ENCODE results near the gene GSPT1. TPM values are rescaled to one million over a fixed set of nuclear protein-coding genes. Genes with fewer than 3 reads are reported as not detected.

Gene GSPT1
- total RNA-seq, 1 experiment from 2014 or later, result 216 TPM

GRCh38 chr16:11843861-11844260 lies 71.9 kb downstream of the GSPT1 start:
- no peaks in the 10 kb centered on the region for H3K27me3 ChIP-seq (replicated peaks; ENCODE audit: insufficient read depth, low read depth, low read length, poor library complexity)
- no peak overlapping the region for H3K4me3 ChIP-seq (ENCODE audit: low read depth, low read length, poor library complexity, severe bottlenecking)
- intact Hi-C loops (cut with micrococcal nuclease; ENCODE audit: unreplicated experiment), result no loop called here
- peaks cover 96% of the 10 kb centered on the region for H3K36me3 ChIP-seq (ENCODE audit: insufficient read depth, low read length, poor library complexity, severe bottlenecking)
- DNase-seq (ENCODE audit: low spot score), result no peak
- no peaks in the 10 kb centered on the region for H3K9me3 ChIP-seq (ENCODE audit: low read depth, low read length, poor library complexity, severe bottlenecking)
- peaks cover under 1% of the 10 kb centered on the region for H3K4me1 ChIP-seq (ENCODE audit: insufficient read depth, low read length, poor library complexity, severe bottlenecking)
- TF ChIP-seq EZH2 (IDR thresholded peaks at IDR 0.05; ENCODE audit: borderline replicate concordance, low read depth, low read length, poor library complexity, severe bottlenecking) (no peak), CTCF (conservative IDR thresholded peaks at IDR 0.05; ENCODE audit: low read depth, low read length) (no peak)
- CTCF ChIA-PET, result no interaction called here
- H3K27ac ChIP-seq (ENCODE audit: low read depth, low read length, poor library complexity, severe bottlenecking), result no peak overlapping the region
- POLR2A ChIA-PET (ENCODE audit: low non-redundant PET), result no interaction called here
- BruUV-seq (replicated peaks), result no TSS peak

- no peak overlapping the region for H3K4me3 ChIP-seq (ENCODE audit: low read depth, low read length, poor library complexity, severe bottlenecking)
- no peak overlapping the region for H3K27ac ChIP-seq (ENCODE audit: low read depth, low read length, poor library complexity, severe bottlenecking)
- no peaks in the 10 kb centered on the region for H3K9me3 ChIP-seq (ENCODE audit: low read depth, low read length, poor library complexity, severe bottlenecking)
- TF ChIP-seq EZH2 (IDR thresholded peaks at IDR 0.05; ENCODE audit: borderline replicate concordance, low read depth, low read length, poor library complexity, severe bottlenecking) (no peak), CTCF (conservative IDR thresholded peaks at IDR 0.05; ENCODE audit: low read depth, low read length) (no peak)
- no peaks in the 10 kb centered on the region for H3K27me3 ChIP-seq (replicated peaks; ENCODE audit: insufficient read depth, low read depth, low read length, poor library complexity)
- CTCF ChIA-PET, result no interaction called here
- BruUV-seq (replicated peaks), result no TSS peak
- peaks cover 96% of the 10 kb centered on the region for H3K36me3 ChIP-seq (ENCODE audit: insufficient read depth, low read length, poor library complexity, severe bottlenecking)
- intact Hi-C loops (cut with micrococcal nuclease; ENCODE audit: unreplicated experiment), result no loop called here
- no peaks in the 10 kb centered on the region for H3K4me1 ChIP-seq (ENCODE audit: insufficient read depth, low read length, poor library complexity, severe bottlenecking)
- POLR2A ChIA-PET (ENCODE audit: low non-redundant PET), result no interaction called here
- no peak for DNase-seq (ENCODE audit: low spot score)
Observed at GRCh38 chr16:11843206-11843605, 72.5 kb downstream of the GSPT1 start.

- ChIA-PET POLR2A (ENCODE audit: low non-redundant PET) (no interaction called here), CTCF (no interaction called here)
- no peaks in the 10 kb centered on the region for H3K4me1 ChIP-seq (ENCODE audit: insufficient read depth, low read length, poor library complexity, severe bottlenecking)
Observed at GRCh38 chr16:11841026-11841425, 74.7 kb downstream of the GSPT1 start.

More at GRCh38 chr16:11841026-11841425, 74.7 kb downstream of the GSPT1 start:
- Histone ChIP-seq H3K36me3 (ENCODE audit: insufficient read depth, low read length, poor library complexity, severe bottlenecking) (peaks cover 96% of the 10 kb centered on the region), H3K27me3 (replicated peaks; ENCODE audit: insufficient read depth, low read depth, low read length, poor library complexity) (no peaks in the 10 kb centered on the region), H3K27ac (ENCODE audit: low read depth, low read length, poor library complexity, severe bottlenecking) (no peak overlapping the region), H3K9me3 (ENCODE audit: low read depth, low read length, poor library complexity, severe bottlenecking) (no peaks in the 10 kb centered on the region), H3K4me3 (ENCODE audit: low read depth, low read length, poor library complexity, severe bottlenecking) (no peak overlapping the region)
- no TSS peak for BruUV-seq (replicated peaks)
- TF ChIP-seq CTCF (conservative IDR thresholded peaks at IDR 0.05; ENCODE audit: low read depth, low read length) (no peak), EZH2 (IDR thresholded peaks at IDR 0.05; ENCODE audit: borderline replicate concordance, low read depth, low read length, poor library complexity, severe bottlenecking) (no peak)
- intact Hi-C loops (cut with micrococcal nuclease; ENCODE audit: unreplicated experiment), result no loop called here
- DNase-seq (ENCODE audit: low spot score), result no peak

All from A673 (cell line).